Psoas muscle (tissue), 8 donors: ENCODE results near the gene ITPR2. TPM values are rescaled to one million over a fixed set of nuclear protein-coding genes. Genes with fewer than 3 reads are reported as not detected.

Experiments used
- ATAC-seq, 4 donors: fragments of 200-7000 bp; cut with Tn5 transposase; one replicate each; pipeline ENCODE4 v1.9.1; 2020; ENCODE audit warnings: moderate library complexity in 3 of 4, mild to moderate bottlenecking in 2 of 4
- DNase-seq, 2 donors: peaks; one replicate each; pipeline ENCODE4 v3.0.0-alpha.2; 2020
- H3K27ac ChIP-seq: fragments of 200-600 bp; one replicate; pipeline ENCODE4 v1.8.0; 2022
- H3K27me3 ChIP-seq, 3 donors: fragments of 200-600 bp in 1 of 3; one replicate each; pipeline versions ENCODE4 v1.6.1 to v1.8.0; 2013 to 2022; ENCODE audit warnings: low read length in 2 of 3, mild to moderate bottlenecking in 2 of 3, moderate library complexity in 1 of 3; ENCODE audit not compliant: insufficient read depth in 3 of 3
- H3K36me3 ChIP-seq, 2 donors: fragments of 200-600 bp in 1 of 2; one replicate each; pipeline versions ENCODE4 v1.6.1 to v1.8.0; 2013 to 2022; ENCODE audit warnings: low read depth in 1 of 2, mild to moderate bottlenecking in 1 of 2, moderate library complexity in 1 of 2; ENCODE audit not compliant: insufficient read depth in 1 of 2
- H3K4me1 ChIP-seq: fragments of 200-600 bp; one replicate; pipeline ENCODE4 v1.8.0; 2022
- H3K4me3 ChIP-seq: fragments of 200-600 bp; one replicate; pipeline ENCODE4 v1.8.0; 2022; ENCODE audit warnings: mild to moderate bottlenecking
- H3K9me3 ChIP-seq: fragments of 200-600 bp; one replicate; pipeline ENCODE4 v1.8.0; 2022
- WGBS, 3 donors: extraction: QIAGEN DNeasy Blood & Tissue Kit; methylation state at CpG; one replicate each; pipeline versions ENCODE4 v1.1.6 to v1.1.7; 2013; 5-methylcytosine and 5-hydroxymethylcytosine counted together
- intact Hi-C, 2 donors: fragments of 100-400 bp; cut with DNase I; formaldehyde crosslinking; loops; one replicate each; pipeline versions ENCODE4 v1.11.0 to v1.14.2; 2022
- polyA plus RNA-seq, 3 donors: library from polyadenylated mRNA; stranded (reverse); fragments of 200-250 nt; gene quantifications; one replicate each; pipeline ENCODE4 v1.2.3, GENCODE V29; 2013
- total RNA-seq, 4 donors: library from RNA; stranded (reverse); fragmentation: NEBNext Ultra II Directional in 2 of 4; extraction: Animal tissue kit (Norgen Biotek cat#: 25700) in 2 of 4; gene quantifications; one replicate each; pipeline versions ENCODE4 v1.2.1 to v1.2.4, GENCODE V29; 2021 to 2023
- TF ChIP-seq, protein P1 (sequence below): fragments of 200-600 bp; IDR thresholded peaks from one replicate; pipeline ENCODE4 v1.8.0; 2022; ENCODE audit warnings: antibody characterized with exemption
- donor health status: healthy with polysubstance abuse.
- donor health status: DM: no; HTN: no; CAD: no; lungs with moderate emphysema.
- donor health status: Bipolar disorder and iron deficiency.
- donor health status: healthy.
- donor health status: DM: yes; HTN: yes; CAD: no.
- donor health status: DM: no; HTN: no; CAD: no.
- donor health status: DM: no; HTN: no; CAD: no.
- donor health status: DM: yes; HTN: yes; CAD: no.

ITPR2 gene
- total and polyA plus RNA-seq, 7 donors = 0.86 to 10.3 (median 6.1) TPM

DNA sequence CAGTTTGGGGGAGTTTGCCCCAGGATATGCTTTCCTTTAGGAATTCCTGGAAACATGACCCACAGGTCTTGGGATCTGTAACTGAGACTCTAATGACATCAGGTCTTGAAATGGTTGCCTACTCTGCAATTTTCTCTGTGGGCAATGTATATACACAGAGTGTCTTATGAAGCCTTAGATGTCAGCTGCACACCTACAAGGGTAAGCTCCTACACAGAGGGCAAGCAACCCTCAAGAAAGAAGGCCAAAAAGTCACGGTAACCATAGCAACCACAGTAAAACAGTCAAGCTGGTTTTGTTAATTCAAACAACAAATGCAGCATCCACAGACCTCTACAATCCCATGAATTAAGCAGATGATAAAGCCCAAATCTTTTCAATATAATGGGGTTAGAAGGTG is 344.6 kb downstream of the ITPR2 start:
- no peak for ATAC-seq
- TF ChIP-seq, protein P1, sequence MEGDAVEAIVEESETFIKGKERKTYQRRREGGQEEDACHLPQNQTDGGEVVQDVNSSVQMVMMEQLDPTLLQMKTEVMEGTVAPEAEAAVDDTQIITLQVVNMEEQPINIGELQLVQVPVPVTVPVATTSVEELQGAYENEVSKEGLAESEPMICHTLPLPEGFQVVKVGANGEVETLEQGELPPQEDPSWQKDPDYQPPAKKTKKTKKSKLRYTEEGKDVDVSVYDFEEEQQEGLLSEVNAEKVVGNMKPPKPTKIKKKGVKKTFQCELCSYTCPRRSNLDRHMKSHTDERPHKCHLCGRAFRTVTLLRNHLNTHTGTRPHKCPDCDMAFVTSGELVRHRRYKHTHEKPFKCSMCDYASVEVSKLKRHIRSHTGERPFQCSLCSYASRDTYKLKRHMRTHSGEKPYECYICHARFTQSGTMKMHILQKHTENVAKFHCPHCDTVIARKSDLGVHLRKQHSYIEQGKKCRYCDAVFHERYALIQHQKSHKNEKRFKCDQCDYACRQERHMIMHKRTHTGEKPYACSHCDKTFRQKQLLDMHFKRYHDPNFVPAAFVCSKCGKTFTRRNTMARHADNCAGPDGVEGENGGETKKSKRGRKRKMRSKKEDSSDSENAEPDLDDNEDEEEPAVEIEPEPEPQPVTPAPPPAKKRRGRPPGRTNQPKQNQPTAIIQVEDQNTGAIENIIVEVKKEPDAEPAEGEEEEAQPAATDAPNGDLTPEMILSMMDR = no peak

DNA sequence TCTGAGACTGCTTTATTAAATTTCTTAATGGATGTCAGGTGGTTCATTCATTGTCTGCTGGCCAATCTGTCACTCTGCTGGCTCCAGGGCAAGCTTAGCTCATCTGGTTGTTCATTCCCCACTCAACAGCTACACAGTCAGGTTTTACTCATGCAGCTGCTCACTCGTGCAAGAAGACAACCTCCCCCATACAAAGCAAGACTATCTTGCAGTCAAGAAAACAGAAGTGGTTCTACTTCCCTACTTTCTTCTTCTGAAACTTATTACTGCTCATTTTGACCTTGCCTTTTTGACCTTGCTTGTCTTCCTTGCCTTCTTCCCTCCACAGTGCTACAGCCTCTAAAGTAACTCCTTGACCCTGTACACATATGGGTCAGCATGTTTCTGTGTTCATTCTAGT is 359.7 kb downstream of the ITPR2 start:
- 35 to 52% (median 39%) methylated on average over 1 of the region's 1 CpG for WGBS, 3 donors
- DNase-seq = no peak
- TF ChIP-seq, protein P1 = no peak
- ATAC-seq = no peak
- H3K4me3 ChIP-seq = no peak overlapping the region
- no peaks in the 10 kb centered on the region for H3K27me3 ChIP-seq
- H3K27ac ChIP-seq = no peak overlapping the region
- no peaks in the 10 kb centered on the region for H3K4me1 ChIP-seq
- intact Hi-C loops = no loop called here
- H3K36me3 ChIP-seq = peaks cover 0 to 6% of the 10 kb centered on the region in 2 donors
- H3K9me3 ChIP-seq = no peaks in the 10 kb centered on the region

More for the DNA sequence above, 344.6 kb downstream of the ITPR2 start:
- Histone ChIP-seq H3K27ac (no peak overlapping the region), H3K4me1 (no peaks in the 10 kb centered on the region), H3K27me3 (no peaks in the 10 kb centered on the region), H3K36me3 (peaks cover 0 to 10% of the 10 kb centered on the region in 2 donors), H3K9me3 (no peaks in the 10 kb centered on the region), H3K4me3 (no peak overlapping the region)
- intact Hi-C loops = no loop called here
- DNase-seq = no peak
- WGBS, 3 donors = 88 to 100% (median 89%) methylated on average over 1 of the region's 1 CpG

DNA sequence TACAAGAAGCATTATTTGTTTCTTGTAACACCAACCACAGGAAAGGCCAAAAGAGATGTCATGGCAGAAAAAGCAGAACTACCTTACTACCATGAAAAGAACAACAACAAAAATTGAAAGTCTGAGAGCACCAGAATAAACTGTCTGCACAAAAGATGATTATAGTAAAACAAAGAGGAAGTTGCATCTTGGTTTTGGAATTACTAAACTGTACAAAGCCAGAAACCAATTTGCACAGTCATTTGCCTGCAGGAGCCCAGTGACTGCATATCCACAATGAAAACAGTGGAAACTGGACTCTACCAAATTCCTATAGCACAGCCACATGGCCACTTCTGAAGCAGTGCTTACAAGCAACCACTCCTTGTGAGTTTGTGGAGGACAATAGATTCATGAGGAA is 361.4 kb downstream of the ITPR2 start:
- Histone ChIP-seq H3K27ac (no peak overlapping the region), H3K9me3 (no peaks in the 10 kb centered on the region), H3K27me3 (no peaks in the 10 kb centered on the region), H3K36me3 (peaks cover 0 to 6% of the 10 kb centered on the region in 2 donors), H3K4me1 (no peaks in the 10 kb centered on the region), H3K4me3 (no peak overlapping the region)
- intact Hi-C loops = no loop called here
- TF ChIP-seq, protein P1 = no peak
- no peak for ATAC-seq
- no peak for DNase-seq

DNA sequence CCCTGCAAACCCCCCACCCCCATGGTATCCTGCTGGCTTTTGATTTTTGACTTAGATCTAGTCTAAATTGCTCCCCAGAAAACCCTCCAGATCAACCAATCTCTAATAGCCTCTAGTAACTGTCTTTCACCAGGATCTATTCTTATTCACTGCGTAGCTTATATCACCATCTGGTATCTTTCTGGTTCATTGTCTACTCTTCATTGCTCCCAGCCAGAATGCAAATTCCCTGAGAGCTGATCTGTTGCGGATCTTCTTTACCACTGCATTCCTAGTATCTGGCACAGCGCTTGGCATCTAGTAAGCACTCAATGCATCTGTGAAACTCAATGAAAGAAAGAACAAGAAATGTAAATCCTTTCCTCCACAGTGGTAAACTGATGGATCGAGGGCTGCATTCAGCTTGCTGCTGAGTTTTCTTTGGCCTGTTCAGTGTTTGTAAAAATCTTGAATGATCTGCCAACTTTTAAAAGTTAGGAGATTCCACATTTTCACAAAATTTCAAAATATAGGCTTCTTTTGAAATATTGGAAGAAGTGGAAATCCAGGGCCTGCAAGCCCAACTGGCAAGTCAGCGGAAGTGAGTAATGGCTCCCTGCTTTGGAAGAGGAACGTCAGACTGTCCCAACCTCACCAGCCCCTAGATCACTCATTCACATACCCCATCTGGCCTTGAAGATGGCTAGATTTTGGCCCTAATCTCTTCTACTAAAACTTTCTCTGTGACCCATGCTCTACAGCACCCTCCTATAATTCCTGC is 363.4 kb downstream of the ITPR2 start:
- WGBS, 3 donors = 93 to 96% (median 96%) methylated on average over 6 of the region's 6 CpGs
- Histone ChIP-seq H3K9me3 (no peaks in the 10 kb centered on the region), H3K4me3 (no peak overlapping the region), H3K27me3 (no peaks in the 10 kb centered on the region), H3K36me3 (no peaks in the 10 kb centered on the region), H3K4me1 (no peaks in the 10 kb centered on the region), H3K27ac (no peak overlapping the region)
- no peak for DNase-seq
- no peak for ATAC-seq
- intact Hi-C loops = no loop called here
- TF ChIP-seq, protein P1 = no peak

DNA sequence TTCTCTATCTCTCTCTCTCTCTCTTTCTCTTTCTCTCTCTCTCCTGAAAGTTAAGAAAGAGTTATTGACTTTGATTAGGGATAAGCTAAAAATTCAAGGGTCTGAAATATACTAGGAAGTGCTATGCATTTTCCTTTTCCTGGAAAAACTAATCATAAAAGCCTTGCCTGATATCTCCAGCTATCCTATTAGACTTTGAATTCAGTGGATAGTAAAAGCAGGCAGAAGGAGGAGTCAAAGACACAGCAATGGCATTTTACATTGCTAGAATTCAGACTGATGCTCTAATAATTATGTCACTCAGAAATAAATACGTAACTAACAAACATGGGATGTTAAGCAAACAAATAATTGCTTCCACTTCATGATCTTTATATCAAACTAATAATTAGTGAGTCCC is 365.6 kb downstream of the ITPR2 start:
- Histone ChIP-seq H3K27ac (no peak overlapping the region), H3K4me1 (no peaks in the 10 kb centered on the region), H3K36me3 (no peaks in the 10 kb centered on the region), H3K27me3 (no peaks in the 10 kb centered on the region), H3K9me3 (no peaks in the 10 kb centered on the region), H3K4me3 (no peak overlapping the region)
- 97 to 100% (median 97%) methylated on average over 1 of the region's 1 CpG for WGBS, 3 donors
- TF ChIP-seq, protein P1 = no peak
- intact Hi-C loops = no loop called here
- ATAC-seq = no peak
- DNase-seq = no peak
